NK-92 (cell line): ENCODE results near the gene SLC35G2.
"Not testable (repeated sequence)": the region's sequence is repeated elsewhere in the genome, so short reads cannot be mapped to it uniquely, and the experiment has no call there.

Experiments used
- DNase-seq: peaks from one replicate; lab custom pipeline; 2025; ENCODE audit not compliant: unreplicated experiment; lab: John Stamatoyannopoulos, UW

The SLC35G2 gene

GRCh38 chr3:136885357-136886213, 66.7 kb downstream of the SLC35G2 start:
- DNase-seq = no peak

GRCh38 chr3:136889947-136890346, 71.0 kb downstream of the SLC35G2 start:
- DNase-seq = no peak

- DNase-seq = no peak
Observed at GRCh38 chr3:136891934-136892855, 73.3 kb downstream of the SLC35G2 start.

- no peak for DNase-seq
Observed at GRCh38 chr3:136893848-136894443, 75.0 kb downstream of the SLC35G2 start.

- not testable (repeated sequence) for DNase-seq
Observed at GRCh38 chr3:136897171-136897570, 78.2 kb downstream of the SLC35G2 start.

GRCh38 chr3:136898549-136898948, 79.6 kb downstream of the SLC35G2 start:
- DNase-seq = no peak

- no peak for DNase-seq
Observed at GRCh38 chr3:136898954-136899353, 80.0 kb downstream of the SLC35G2 start.

GRCh38 chr3:136899622-136900158, 80.8 kb downstream of the SLC35G2 start:
- DNase-seq = no peak

GRCh38 chr3:136900694-136901093, 81.8 kb downstream of the SLC35G2 start:
- not testable (repeated sequence) for DNase-seq

- DNase-seq = no peak
Observed at GRCh38 chr3:136901391-136901790, 82.5 kb downstream of the SLC35G2 start.

- not testable (repeated sequence) for DNase-seq
Observed at GRCh38 chr3:136902530-136902929, 83.6 kb downstream of the SLC35G2 start.

- DNase-seq = no peak
Observed at GRCh38 chr3:136903899-136904298, 85.0 kb downstream of the SLC35G2 start.

GRCh38 chr3:136904746-136905145, 85.8 kb downstream of the SLC35G2 start:
- no peak for DNase-seq
